GM19043 (cell line): ENCODE data around the gene ANTKMT.
"Not testable (repeated sequence)": the region's sequence is repeated elsewhere in the genome, so short reads cannot be mapped to it uniquely, and the experiment has no call there.

Experiments
- ATAC-seq: cut with Tn5 transposase; IDR thresholded peaks from one replicate; pipeline ENCODE4 v1.9.1; 2021; ENCODE audit warnings: low read depth; ENCODE audit not compliant: unreplicated experiment

ANTKMT gene

GRCh38 chr16:680967-681745 is 39.8 kb upstream of the ANTKMT start:
- ATAC-seq = no peak

GRCh38 chr16:681746-682427 is 39.1 kb upstream of the ANTKMT start:
- no peak for ATAC-seq

GRCh38 chr16:682493-683395 is 38.2 kb upstream of the ANTKMT start:
- ATAC-seq = no peak

DNA sequence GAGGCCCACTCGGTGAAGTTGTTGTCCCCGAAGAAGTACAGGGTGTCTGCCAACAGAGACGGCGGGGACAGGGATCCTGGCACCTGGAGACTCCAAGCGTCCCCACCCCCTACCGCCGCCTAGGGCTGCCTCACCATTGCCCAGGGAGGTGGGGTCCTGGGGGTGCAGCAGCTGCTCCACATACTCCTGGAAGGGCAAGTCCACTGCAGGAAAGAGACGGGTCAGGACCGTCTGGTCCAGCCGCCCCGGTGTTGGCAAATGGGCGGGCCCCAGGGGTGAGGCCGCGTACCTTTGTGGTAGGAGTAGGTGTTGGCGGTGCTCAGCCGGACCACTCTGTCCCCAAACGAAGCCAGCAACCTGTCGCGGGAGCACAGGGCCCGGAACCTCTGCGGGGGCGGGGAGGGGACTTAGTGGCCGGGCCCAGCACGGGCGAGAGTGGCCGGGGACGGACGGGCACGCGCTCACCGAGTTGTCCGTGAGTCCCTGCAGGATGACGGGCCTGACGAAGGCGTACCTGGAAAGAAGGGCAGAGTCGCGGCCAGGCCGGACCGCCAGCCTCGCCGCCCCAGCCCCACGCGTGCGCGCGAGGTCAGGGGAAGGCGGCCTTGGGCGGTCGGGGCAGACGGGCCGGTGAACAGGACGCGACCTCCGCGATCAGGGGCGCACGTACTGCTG is 37.4 kb upstream of the ANTKMT start:
- ATAC-seq = no peak

- ATAC-seq = peak; percentile 67
These were observed 36.7 kb upstream of the ANTKMT start, which contains the start of gene JMJD8 for GRCh38 chr16:684071-684794. TSS of gene JMJD8 (minus strand) at chr16:684334. CDS start at chr16:684319, 15 bp downstream.

GRCh38 chr16:684961-685696 is 35.8 kb upstream of the ANTKMT start:
- no peak for ATAC-seq

GRCh38 chr16:685967-686366 is 35.0 kb upstream of the ANTKMT start:
- no peak for ATAC-seq

GRCh38 chr16:686459-687260 is 34.3 kb upstream of the ANTKMT start:
- no peak for ATAC-seq

DNA sequence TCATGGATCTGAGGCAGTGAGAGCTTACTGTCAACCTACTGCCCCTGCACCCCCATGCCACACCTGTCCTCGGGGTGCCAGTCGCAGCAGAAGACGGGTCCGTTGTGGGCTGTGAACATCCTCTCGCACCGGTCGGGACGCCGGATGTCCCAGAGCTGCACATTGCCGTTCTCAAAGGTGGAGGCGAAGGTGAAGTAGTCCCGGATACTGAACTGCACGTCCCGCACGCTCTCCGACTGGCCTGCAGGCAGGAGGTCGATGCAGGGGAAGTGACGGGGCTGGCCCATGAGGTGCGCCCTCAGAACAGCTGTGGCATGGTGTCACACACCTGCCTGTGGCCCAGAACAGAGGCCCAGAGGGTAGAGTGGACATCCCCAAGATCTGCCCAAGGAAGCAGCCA is 33.4 kb upstream of the ANTKMT start:
- ATAC-seq = no peak

- ATAC-seq = no peak
These were observed 31.6 kb upstream of the ANTKMT start for GRCh38 chr16:689175-689897.

DNA sequence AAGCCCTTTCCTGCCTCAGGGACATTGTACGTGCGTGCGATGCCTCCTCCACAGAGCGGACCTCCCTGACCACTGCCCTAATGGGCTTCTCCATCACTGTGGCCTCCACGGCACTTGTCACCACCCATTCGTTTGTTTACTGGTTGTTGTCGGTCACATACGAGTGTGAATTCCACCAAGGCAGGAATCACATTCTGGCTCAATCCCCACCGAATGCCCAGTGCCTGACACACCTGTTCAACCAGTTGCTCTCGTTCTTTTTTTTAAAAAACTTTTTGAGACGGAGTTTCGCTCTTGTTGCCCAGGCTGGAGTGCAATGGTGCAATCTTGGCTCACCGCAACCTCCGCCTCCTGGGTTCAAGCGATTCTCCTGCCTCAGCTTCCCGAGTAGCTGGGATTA is 29.7 kb upstream of the ANTKMT start:
- ATAC-seq = not testable (repeated sequence)

- ATAC-seq = no peak
These were observed 28.4 kb upstream of the ANTKMT start for GRCh38 chr16:692356-693108.

DNA sequence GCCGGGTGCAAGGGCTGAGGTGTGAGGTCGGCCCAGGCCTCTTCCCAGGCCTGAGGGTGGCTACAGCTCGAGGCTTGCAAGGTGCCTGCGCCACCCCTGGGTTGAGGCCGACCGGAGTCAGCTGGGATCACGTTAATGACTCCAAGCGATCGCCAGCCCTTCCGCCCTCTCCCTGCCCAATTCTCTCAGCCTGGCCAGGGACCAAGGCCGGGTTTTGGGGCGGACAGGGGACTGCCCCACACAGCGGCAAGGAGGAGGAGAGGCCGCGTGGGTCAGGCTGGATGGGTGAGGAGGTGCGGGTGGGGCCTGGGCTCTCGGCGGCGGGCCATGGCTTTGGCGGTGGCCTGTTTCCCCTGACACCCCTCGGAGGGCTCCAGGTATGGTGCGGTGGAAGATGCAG is 27.6 kb upstream of the ANTKMT start:
- no peak for ATAC-seq

GRCh38 chr16:693766-694165 is 27.2 kb upstream of the ANTKMT start:
- ATAC-seq = no peak

GRCh38 chr16:694187-694862 is 26.6 kb upstream of the ANTKMT start:
- no peak for ATAC-seq

- ATAC-seq = no peak
These were observed 26.0 kb upstream of the ANTKMT start for GRCh38 chr16:694863-695354.
